Measurements from ENCODE around the gene NLRP13. TPM values are rescaled to one million over a fixed set of nuclear protein-coding genes. Genes with fewer than 3 reads are reported as not detected.

NLRP13 gene
- total and polyA plus RNA-seq, 2 of the 4 experiments (the other 2 are of a cell fraction) = not detected

GRCh38 chr19:55912916-55913315, 19.2 kb downstream of the NLRP13 start:
- 67% methylated on average over 3 of the region's 7 CpGs; no CpG with 5 or more reads in 1 of the 2 experiments for WGBS, 2 experiments (ENCODE audit: extremely low coverage in 2 of 2, insufficient read length in 1 of 2)
- no peak overlapping the region for H3K9ac ChIP-seq (ENCODE audit: low read depth, low read length)
- TF ChIP-seq NFE2L2 (IDR thresholded peaks at IDR 0.05; ENCODE audit: low read depth, low read length) (no peak), RFX5 (IDR thresholded peaks at IDR 0.05; ENCODE audit: low read depth, low read length) (no peak), SMC3 (IDR thresholded peaks at IDR 0.05; ENCODE audit: low read depth, low read length) (no peak), CEBPB (IDR thresholded peaks at IDR 0.05; ENCODE audit: low read depth, low read length) (no peak), MAZ (IDR thresholded peaks at IDR 0.05; ENCODE audit: borderline replicate concordance, low read depth, low read length) (no peak), MAFK (IDR thresholded peaks at IDR 0.05; ENCODE audit: low read depth, low read length) (no peak), RCOR1 (IDR thresholded peaks at IDR 0.05; ENCODE audit: insufficient replicate concordance, low read length) (no peak), FOS (IDR thresholded peaks at IDR 0.05; ENCODE audit: low read depth, low read length) (no peak), USF2 (IDR thresholded peaks at IDR 0.05; ENCODE audit: low read depth, low read length) (no peak), BHLHE40 (IDR thresholded peaks at IDR 0.05; ENCODE audit: low read depth, low read length) (no peak), RAD21 (IDR thresholded peaks at IDR 0.05; ENCODE audit: low read length) (no peak), CHD1 (IDR thresholded peaks at IDR 0.05; ENCODE audit: low read depth, low read length) (no peak), MXI1 (IDR thresholded peaks at IDR 0.05; ENCODE audit: borderline replicate concordance, low read depth, low read length) (no peak), POLR2A (IDR thresholded peaks at IDR 0.05; ENCODE audit: low read depth, low read length) (no peak), CTCF (conservative IDR thresholded peaks at IDR 0.05; ENCODE audit: low read depth, low read length) (no peak)
- TF ChIP-seq, protein P1, sequence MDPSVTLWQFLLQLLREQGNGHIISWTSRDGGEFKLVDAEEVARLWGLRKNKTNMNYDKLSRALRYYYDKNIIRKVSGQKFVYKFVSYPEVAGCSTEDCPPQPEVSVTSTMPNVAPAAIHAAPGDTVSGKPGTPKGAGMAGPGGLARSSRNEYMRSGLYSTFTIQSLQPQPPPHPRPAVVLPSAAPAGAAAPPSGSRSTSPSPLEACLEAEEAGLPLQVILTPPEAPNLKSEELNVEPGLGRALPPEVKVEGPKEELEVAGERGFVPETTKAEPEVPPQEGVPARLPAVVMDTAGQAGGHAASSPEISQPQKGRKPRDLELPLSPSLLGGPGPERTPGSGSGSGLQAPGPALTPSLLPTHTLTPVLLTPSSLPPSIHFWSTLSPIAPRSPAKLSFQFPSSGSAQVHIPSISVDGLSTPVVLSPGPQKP (IDR thresholded peaks at IDR 0.05; ENCODE audit: borderline replicate concordance, low read depth, low read length) = no peak
- no peak overlapping the region for H3K14ac ChIP-seq (replicated peaks; ENCODE audit: low read depth, low read length)
- H2BK5ac ChIP-seq (ENCODE audit: low read depth, low read length, poor library complexity, severe bottlenecking) = no peak overlapping the region
- no peaks in the 10 kb centered on the region for H3K79me1 ChIP-seq (ENCODE audit: low read depth in 1 of 2, low read length in 2 of 2)
- intact Hi-C loops (cut with micrococcal nuclease) = no loop called here
- no peak overlapping the region for H4K91ac ChIP-seq (ENCODE audit: insufficient read depth, low read depth, low read length)
- no peak overlapping the region for H2BK20ac ChIP-seq (ENCODE audit: low read depth, low read length)
- CTCF ChIA-PET = no interaction called here
- BruUV-seq (replicated peaks) = no TSS peak
- H3K4me1 ChIP-seq (ENCODE audit: control insufficient read depth, insufficient read depth, low read length) = no peaks in the 10 kb centered on the region
- no peak overlapping the region for H2BK15ac ChIP-seq (ENCODE audit: low read depth, low read length)
- no peak overlapping the region for H3K4me2 ChIP-seq (ENCODE audit: low read depth, low read length)
- H2AK9ac ChIP-seq (replicated peaks; ENCODE audit: low read depth, low read length, poor library complexity) = no peak overlapping the region
- H2AFZ ChIP-seq (replicated peaks; ENCODE audit: low read length, poor library complexity) = no peak overlapping the region
- H3K27ac ChIP-seq (ENCODE audit: insufficient read depth, low read length) = no peak overlapping the region
- H3K9me1 ChIP-seq (ENCODE audit: insufficient read depth, low read length) = no peaks in the 10 kb centered on the region
- in situ Hi-C loops (cut with MboI; ENCODE audit: low sequenced_read_pairs) = no loop called here
- no peak overlapping the region for H3K56ac ChIP-seq (ENCODE audit: extremely low read depth, insufficient read depth, low read length)
- H3K36me3 ChIP-seq (ENCODE audit: control insufficient read depth, insufficient read depth, low read length) = no peaks in the 10 kb centered on the region
- H2BK120ac ChIP-seq (ENCODE audit: low read depth, low read length) = no peak overlapping the region
- no peaks in the 10 kb centered on the region for H4K20me1 ChIP-seq (ENCODE audit: insufficient read depth, low read length)
- peaks cover 24% of the 10 kb centered on the region for H3K9me3 ChIP-seq (ENCODE audit: control insufficient read depth, insufficient read depth, low read length)
- H2AK5ac ChIP-seq (ENCODE audit: low read depth, low read length) = no peak overlapping the region
- no peak overlapping the region for H4K8ac ChIP-seq (ENCODE audit: low read depth in 2 of 2, low read length in 2 of 2)
- no peak overlapping the region for H3K18ac ChIP-seq (ENCODE audit: low read depth, low read length)
- no peak overlapping the region for H3K4ac ChIP-seq (ENCODE audit: low read depth, low read length)
- H3K27me3 ChIP-seq (ENCODE audit: control insufficient read depth, insufficient read depth, low read length) = no peaks in the 10 kb centered on the region
- H3K23ac ChIP-seq (ENCODE audit: low read depth, low read length) = no peak overlapping the region
- no peak overlapping the region for H4K5ac ChIP-seq (ENCODE audit: low read depth, low read length)
- DNase-seq = no peak
- POLR2A ChIA-PET (ENCODE audit: unreplicated experiment) = interaction anchor here (0.7 kb wide), 1 partner anchor 685 kb away, joined by 7 read pairs; no protein-coding TSS in a partner anchor
- no peak for ATAC-seq (ENCODE audit: low read depth)
- dilution Hi-C loops (cut with HindIII; ENCODE audit: low sequenced_read_pairs, unreplicated experiment) = no loop called here
- H3K4me3 ChIP-seq (ENCODE audit: insufficient read depth, low read depth, low read length) = no peak overlapping the region
